ENCODE results near the gene ZMIZ1. TPM values are rescaled to one million over a fixed set of nuclear protein-coding genes. Genes with fewer than 3 reads are reported as not detected.

ZMIZ1 gene
- total RNA-seq, 1 experiment from 2014 or later, result 35.8 TPM

DNA sequence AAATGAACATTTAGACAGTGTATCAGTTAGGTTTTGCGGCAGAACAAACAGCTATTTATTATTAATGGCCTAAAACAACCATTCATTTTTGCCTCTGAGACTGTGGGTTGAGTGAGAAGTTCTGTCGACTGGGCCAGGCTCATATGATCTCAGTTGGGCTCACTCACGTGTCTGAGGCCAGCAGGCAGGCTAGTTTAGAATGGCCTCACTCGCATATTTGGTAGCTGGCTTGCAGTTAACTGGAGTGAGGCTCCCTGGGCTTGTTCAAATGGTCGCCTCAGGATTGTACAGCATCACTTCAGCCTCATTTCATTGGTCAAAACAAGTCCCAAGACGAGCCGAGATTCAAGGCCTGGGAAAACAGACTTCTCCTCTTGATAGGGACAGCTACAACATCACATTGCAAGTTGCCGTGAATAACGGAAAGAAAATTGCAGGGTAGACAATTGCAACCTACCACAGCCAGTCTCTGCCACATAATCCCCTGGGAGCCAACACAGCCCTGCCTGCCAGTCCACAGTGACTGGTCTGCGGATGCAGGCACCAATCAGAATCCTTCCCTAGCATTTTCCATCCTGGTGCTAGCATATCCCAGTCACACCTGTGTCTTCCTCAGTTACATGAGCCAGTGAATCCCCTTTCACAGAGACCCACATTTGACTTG, 255.4 kb downstream of the ZMIZ1 start:
- no peak for DNase-seq (ENCODE audit: low spot score)
- ChIA-PET POLR2A (ENCODE audit: low non-redundant PET) (no interaction called here), CTCF (interaction anchor here (1.1 kb wide), 1 partner anchor 50 kb away, joined by 5 read pairs; no protein-coding TSS in a partner anchor)
- H3K4me3 ChIP-seq (ENCODE audit: low read depth, low read length, poor library complexity, severe bottlenecking), result no peak overlapping the region
- intact Hi-C loops (cut with micrococcal nuclease; ENCODE audit: unreplicated experiment), result no loop called here
- no TSS peak for BruUV-seq (replicated peaks)
- TF ChIP-seq EZH2 (IDR thresholded peaks at IDR 0.05; ENCODE audit: borderline replicate concordance, low read depth, low read length, poor library complexity, severe bottlenecking) (no peak), CTCF (conservative IDR thresholded peaks at IDR 0.05; ENCODE audit: low read depth, low read length) (no peak)
- no peak overlapping the region for H3K27ac ChIP-seq (ENCODE audit: low read depth, low read length, poor library complexity, severe bottlenecking)
- H3K36me3 ChIP-seq (ENCODE audit: insufficient read depth, low read length, poor library complexity, severe bottlenecking), result no peaks in the 10 kb centered on the region
- no peaks in the 10 kb centered on the region for H3K4me1 ChIP-seq (ENCODE audit: insufficient read depth, low read length, poor library complexity, severe bottlenecking)
- no peaks in the 10 kb centered on the region for H3K9me3 ChIP-seq (ENCODE audit: low read depth, low read length, poor library complexity, severe bottlenecking)
- no peaks in the 10 kb centered on the region for H3K27me3 ChIP-seq (replicated peaks; ENCODE audit: insufficient read depth, low read depth, low read length, poor library complexity)

DNA sequence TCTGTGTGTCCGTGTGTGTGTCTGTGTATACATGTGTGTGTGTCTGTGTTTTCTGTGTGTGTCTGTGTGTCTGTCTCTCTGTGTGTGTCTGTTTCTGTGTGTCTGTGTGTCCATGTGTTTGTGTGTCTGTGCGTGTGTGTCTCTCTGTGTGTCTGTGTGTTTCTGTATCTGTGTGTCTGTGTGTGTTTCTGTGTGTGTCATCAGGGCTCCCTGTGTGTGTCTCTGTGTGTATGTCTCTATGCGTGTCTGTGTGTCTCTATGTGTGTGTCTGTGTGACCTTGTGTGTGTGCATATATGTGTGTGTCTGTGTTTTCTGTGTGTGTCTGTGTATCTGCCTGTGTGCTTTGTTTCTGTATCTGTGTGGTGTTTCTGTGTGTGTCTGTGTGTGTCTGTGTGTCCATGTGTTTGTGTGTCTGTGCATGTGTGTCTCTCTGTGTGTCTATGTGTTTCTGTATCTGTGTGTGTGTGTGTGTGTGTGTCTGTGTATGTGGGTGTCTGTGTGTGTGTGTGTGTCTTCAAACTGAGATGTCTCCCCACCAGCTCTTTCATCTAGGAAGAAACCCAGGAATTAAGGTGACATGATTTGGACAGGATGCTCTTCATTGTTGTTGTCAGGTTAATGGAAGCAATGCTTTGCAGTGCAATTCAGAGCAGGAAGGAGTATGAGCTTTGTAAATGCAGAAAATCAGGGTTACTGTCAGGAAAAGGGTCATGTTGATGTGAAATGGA, 257.8 kb downstream of the ZMIZ1 start:
- Histone ChIP-seq H3K36me3 (ENCODE audit: insufficient read depth, low read length, poor library complexity, severe bottlenecking) (no peaks in the 10 kb centered on the region), H3K9me3 (ENCODE audit: low read depth, low read length, poor library complexity, severe bottlenecking) (no peaks in the 10 kb centered on the region), H3K4me1 (ENCODE audit: insufficient read depth, low read length, poor library complexity, severe bottlenecking) (no peaks in the 10 kb centered on the region), H3K27me3 (replicated peaks; ENCODE audit: insufficient read depth, low read depth, low read length, poor library complexity) (no peaks in the 10 kb centered on the region), H3K4me3 (ENCODE audit: low read depth, low read length, poor library complexity, severe bottlenecking) (no peak overlapping the region), H3K27ac (ENCODE audit: low read depth, low read length, poor library complexity, severe bottlenecking) (no peak overlapping the region)
- ChIA-PET POLR2A (ENCODE audit: low non-redundant PET) (interaction anchor here (0.5 kb wide), 1 partner anchor 752 kb away, joined by 12 read pairs; the partner anchor contains the start of gene TMEM254), CTCF (no interaction called here)
- BruUV-seq (replicated peaks), result no TSS peak
- DNase-seq (ENCODE audit: low spot score), result no peak
- TF ChIP-seq CTCF (conservative IDR thresholded peaks at IDR 0.05; ENCODE audit: low read depth, low read length) (no peak), EZH2 (IDR thresholded peaks at IDR 0.05; ENCODE audit: borderline replicate concordance, low read depth, low read length, poor library complexity, severe bottlenecking) (no peak)
- intact Hi-C loops (cut with micrococcal nuclease; ENCODE audit: unreplicated experiment), result no loop called here

- POLR2A ChIA-PET (ENCODE audit: low non-redundant PET), result interaction anchor here (0.5 kb wide), 1 partner anchor 752 kb away, joined by 12 read pairs; the partner anchor contains the start of gene TMEM254
- no peaks in the 10 kb centered on the region for H3K27me3 ChIP-seq (replicated peaks; ENCODE audit: insufficient read depth, low read depth, low read length, poor library complexity)
- no peaks in the 10 kb centered on the region for H3K9me3 ChIP-seq (ENCODE audit: low read depth, low read length, poor library complexity, severe bottlenecking)
- BruUV-seq (replicated peaks), result no TSS peak
- intact Hi-C loops (cut with micrococcal nuclease; ENCODE audit: unreplicated experiment), result no loop called here
- no peak overlapping the region for H3K4me3 ChIP-seq (ENCODE audit: low read depth, low read length, poor library complexity, severe bottlenecking)
- no peaks in the 10 kb centered on the region for H3K4me1 ChIP-seq (ENCODE audit: insufficient read depth, low read length, poor library complexity, severe bottlenecking)
- CTCF ChIA-PET, result no interaction called here
- no peak for DNase-seq (ENCODE audit: low spot score)
- TF ChIP-seq EZH2 (IDR thresholded peaks at IDR 0.05; ENCODE audit: borderline replicate concordance, low read depth, low read length, poor library complexity, severe bottlenecking), result no peak
- TF ChIP-seq CTCF (conservative IDR thresholded peaks at IDR 0.05; ENCODE audit: low read depth, low read length), result no peak
- H3K36me3 ChIP-seq (ENCODE audit: insufficient read depth, low read length, poor library complexity, severe bottlenecking), result no peaks in the 10 kb centered on the region
- H3K27ac ChIP-seq (ENCODE audit: low read depth, low read length, poor library complexity, severe bottlenecking), result no peak overlapping the region
These were observed 258.3 kb downstream of the ZMIZ1 start for GRCh38 chr10:79327090-79327457.
